Hepatocyte (in vitro differentiated cells): Measurements from ENCODE around the gene CLEC16A. TPM values are rescaled to one million over a fixed set of nuclear protein-coding genes. Genes with fewer than 3 reads are reported as not detected.

ENCODE experiments used
- DNase-seq: peaks from one replicate; pipeline ENCODE4 v3.0.0-alpha.2; 2016; ENCODE audit warnings: low spot score
- H2AFZ ChIP-seq: fragments of 200-600 bp; sonication (generic); 2 replicates; pipeline ENCODE4 v1.6.0; 2016; ENCODE audit warnings: antibody characterized with exemption, mild to moderate bottlenecking
- H3K27ac ChIP-seq: fragments of 200-600 bp; sonication (generic); 2 replicates; pipeline ENCODE4 v1.5.1; 2016; ENCODE audit warnings: mild to moderate bottlenecking
- H3K27me3 ChIP-seq: fragments of 200-600 bp; sonication (generic); 2 replicates; pipeline ENCODE4 v1.6.1; 2016
- H3K36me3 ChIP-seq: fragments of 200-600 bp; sonication (generic); replicated peaks from 2 replicates; pipeline ENCODE4 v1.5.1; 2016; ENCODE audit warnings: low read depth; ENCODE audit not compliant: insufficient read depth
- H3K4me1 ChIP-seq: fragments of 200-600 bp; sonication (generic); 2 replicates; pipeline ENCODE4 v1.5.1; 2016; ENCODE audit warnings: mild to moderate bottlenecking, moderate library complexity; ENCODE audit not compliant: insufficient read depth
- H3K4me2 ChIP-seq: fragments of 200-600 bp; sonication (generic); 2 replicates; pipeline ENCODE4 v1.6.0; 2016
- H3K4me3 ChIP-seq: fragments of 200-600 bp; sonication (generic); 2 replicates; pipeline ENCODE4 v1.5.1; 2016; ENCODE audit warnings: mild to moderate bottlenecking
- H3K79me2 ChIP-seq: fragments of 200-600 bp; sonication (generic); 2 replicates; pipeline ENCODE4 v1.6.0; 2017; ENCODE audit warnings: mild to moderate bottlenecking
- H3K9me2 ChIP-seq: fragments of 200-600 bp; sonication (generic); replicated peaks from 2 replicates; pipeline ENCODE4 v1.6.0; 2017; ENCODE audit warnings: mild to moderate bottlenecking; ENCODE audit not compliant: insufficient read depth
- H3K9me3 ChIP-seq: fragments of 200-600 bp; sonication (generic); 2 replicates; pipeline ENCODE4 v1.5.1; 2016; ENCODE audit warnings: low read depth, mild to moderate bottlenecking
- H4K20me1 ChIP-seq: fragments of 200-600 bp; sonication (generic); 2 replicates; pipeline ENCODE4 v1.6.0; 2016; ENCODE audit warnings: mild to moderate bottlenecking; ENCODE audit not compliant: insufficient read depth, poor library complexity, severe bottlenecking
- EZH2 ChIP-seq: fragments of 200-600 bp; sonication (generic); IDR thresholded peaks from 2 replicates; pipeline ENCODE4 v1.6.1; 2016; ENCODE audit warnings: antibody characterized with exemption, mild to moderate bottlenecking, borderline replicate concordance
- EZH2phosphoT487 ChIP-seq: fragments of 200-600 bp; sonication (generic); IDR thresholded peaks from one replicate; pipeline ENCODE4 v1.6.1; 2018; ENCODE audit warnings: antibody characterized with exemption, mild to moderate bottlenecking, low read depth, moderate library complexity; ENCODE audit not compliant: unreplicated experiment, severe bottlenecking
- WGBS: methylation state at CpG from one replicate; pipeline ENCODE4 v1.1.6; 2016; ENCODE audit warnings: low lambda C conversion rate; ENCODE audit errors: missing lambda C conversion rate; 5-methylcytosine and 5-hydroxymethylcytosine counted together
- polyA plus RNA-seq: library from polyadenylated mRNA; unstranded; fragments of >200 nt; fragmentation: Nextera tagmentation; extraction: Ambion mirVana; gene quantifications from 2 replicates; pipeline ENCODE4 v1.2.1, GENCODE V29; 2016
- total RNA-seq: library from RNA; depleted of rRNA; stranded (reverse); fragments of >200 nt; gene quantifications from 2 replicates; pipeline ENCODE4 v1.2.3, GENCODE V29; 2014
- TF ChIP-seq, protein P1 (sequence below): fragments of 200-600 bp; sonication (generic); IDR thresholded peaks from 2 replicates; pipeline ENCODE4 v1.5.1; 2016; ENCODE audit warnings: antibody characterized with exemption, mild to moderate bottlenecking; ENCODE audit not compliant: poor library complexity

Gene CLEC16A
- total and polyA plus RNA-seq, 2 experiments from 2014 or later, result 22.3 to 22.6 TPM

DNA sequence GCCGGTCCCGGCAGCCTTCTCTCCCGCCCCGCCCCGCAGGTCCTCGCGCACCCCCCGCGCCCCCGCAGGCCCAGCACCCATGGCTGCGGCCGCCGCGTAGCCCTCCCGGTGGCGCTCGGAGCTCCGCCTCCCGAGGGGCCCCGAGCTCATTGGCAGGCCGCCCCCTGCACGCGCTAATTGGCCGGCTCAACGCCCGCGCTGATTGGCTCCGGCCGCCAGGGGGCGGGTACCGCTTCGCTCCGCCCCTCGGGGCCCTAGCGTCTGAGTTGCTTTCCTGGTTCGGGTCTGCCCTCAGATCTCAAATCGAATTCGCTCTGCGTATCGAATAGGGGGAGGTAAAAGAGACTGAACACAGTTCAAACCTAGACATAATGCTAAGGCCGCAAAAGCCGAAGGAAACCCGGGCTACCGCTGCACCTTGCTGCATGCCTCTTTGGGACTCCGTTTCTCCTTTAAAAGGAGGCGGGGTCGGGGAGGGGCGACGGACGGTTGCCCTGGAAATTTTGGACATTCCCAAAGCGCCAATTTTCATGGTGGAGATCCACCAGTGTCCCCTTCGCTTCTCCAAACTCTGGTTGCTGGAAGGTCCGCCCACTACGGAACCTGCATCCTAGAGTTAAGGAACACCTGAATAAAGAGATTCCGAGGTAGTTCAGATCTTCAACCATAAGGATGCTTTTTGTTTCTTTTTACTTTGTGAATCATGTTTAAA lies 1.9 kb upstream of the CLEC16A start, which contains the start of gene DEXI:
Gene DEXI (minus strand): TSS at position 117 of the 712 bp plus-strand sequence. CDS start 463 bp downstream, outside the sequence.
- Histone ChIP-seq H4K20me1 (peaks cover 43% of the 10 kb centered on the region), H3K9me2 (no peaks in the 10 kb centered on the region), H3K27ac (peak within 1 kb of the TSS; percentile 83), H3K4me3 (peak within 1 kb of the TSS; percentile 88), H3K27me3 (no peaks in the 10 kb centered on the region), H3K79me2 (peaks cover 76% of the 10 kb centered on the region), H3K4me1 (peaks cover 52% of the 10 kb centered on the region), H3K4me2 (peak within 1 kb of the TSS; percentile 89), H2AFZ (peak within 1 kb of the TSS; percentile 76), H3K9me3 (no peaks in the 10 kb centered on the region), H3K36me3 (no peaks in the 10 kb centered on the region)
- 11% methylated on average over 33 of the region's 55 CpGs for WGBS
- TF ChIP-seq EZH2 (no peak), EZH2phosphoT487 (no peak)
- TF ChIP-seq, protein P1, sequence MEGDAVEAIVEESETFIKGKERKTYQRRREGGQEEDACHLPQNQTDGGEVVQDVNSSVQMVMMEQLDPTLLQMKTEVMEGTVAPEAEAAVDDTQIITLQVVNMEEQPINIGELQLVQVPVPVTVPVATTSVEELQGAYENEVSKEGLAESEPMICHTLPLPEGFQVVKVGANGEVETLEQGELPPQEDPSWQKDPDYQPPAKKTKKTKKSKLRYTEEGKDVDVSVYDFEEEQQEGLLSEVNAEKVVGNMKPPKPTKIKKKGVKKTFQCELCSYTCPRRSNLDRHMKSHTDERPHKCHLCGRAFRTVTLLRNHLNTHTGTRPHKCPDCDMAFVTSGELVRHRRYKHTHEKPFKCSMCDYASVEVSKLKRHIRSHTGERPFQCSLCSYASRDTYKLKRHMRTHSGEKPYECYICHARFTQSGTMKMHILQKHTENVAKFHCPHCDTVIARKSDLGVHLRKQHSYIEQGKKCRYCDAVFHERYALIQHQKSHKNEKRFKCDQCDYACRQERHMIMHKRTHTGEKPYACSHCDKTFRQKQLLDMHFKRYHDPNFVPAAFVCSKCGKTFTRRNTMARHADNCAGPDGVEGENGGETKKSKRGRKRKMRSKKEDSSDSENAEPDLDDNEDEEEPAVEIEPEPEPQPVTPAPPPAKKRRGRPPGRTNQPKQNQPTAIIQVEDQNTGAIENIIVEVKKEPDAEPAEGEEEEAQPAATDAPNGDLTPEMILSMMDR, result no peak
- peak; percentile 96 for DNase-seq

- no peaks in the 10 kb centered on the region for H3K36me3 ChIP-seq
- no peak overlapping the region for H3K4me3 ChIP-seq
- H3K79me2 ChIP-seq, result peaks cover 72% of the 10 kb centered on the region
- WGBS, result 90% methylated on average over 7 of the region's 7 CpGs
- H3K27ac ChIP-seq, result no peak overlapping the region
- peak overlapping the region; percentile 89 for H3K4me2 ChIP-seq
- H3K27me3 ChIP-seq, result no peaks in the 10 kb centered on the region
- DNase-seq, result no peak
- H3K9me3 ChIP-seq, result no peaks in the 10 kb centered on the region
- peaks cover 52% of the 10 kb centered on the region for H3K4me1 ChIP-seq
- H4K20me1 ChIP-seq, result peaks cover 38% of the 10 kb centered on the region
- TF ChIP-seq, protein P1, result no peak
- no peak for TF ChIP-seq EZH2phosphoT487
- no peak for TF ChIP-seq EZH2
- no peaks in the 10 kb centered on the region for H3K9me2 ChIP-seq
- H2AFZ ChIP-seq, result peak overlapping the region; percentile 76
Measured at GRCh38 chr16:10943064-10943353, 1.4 kb upstream of the CLEC16A start.

DNA sequence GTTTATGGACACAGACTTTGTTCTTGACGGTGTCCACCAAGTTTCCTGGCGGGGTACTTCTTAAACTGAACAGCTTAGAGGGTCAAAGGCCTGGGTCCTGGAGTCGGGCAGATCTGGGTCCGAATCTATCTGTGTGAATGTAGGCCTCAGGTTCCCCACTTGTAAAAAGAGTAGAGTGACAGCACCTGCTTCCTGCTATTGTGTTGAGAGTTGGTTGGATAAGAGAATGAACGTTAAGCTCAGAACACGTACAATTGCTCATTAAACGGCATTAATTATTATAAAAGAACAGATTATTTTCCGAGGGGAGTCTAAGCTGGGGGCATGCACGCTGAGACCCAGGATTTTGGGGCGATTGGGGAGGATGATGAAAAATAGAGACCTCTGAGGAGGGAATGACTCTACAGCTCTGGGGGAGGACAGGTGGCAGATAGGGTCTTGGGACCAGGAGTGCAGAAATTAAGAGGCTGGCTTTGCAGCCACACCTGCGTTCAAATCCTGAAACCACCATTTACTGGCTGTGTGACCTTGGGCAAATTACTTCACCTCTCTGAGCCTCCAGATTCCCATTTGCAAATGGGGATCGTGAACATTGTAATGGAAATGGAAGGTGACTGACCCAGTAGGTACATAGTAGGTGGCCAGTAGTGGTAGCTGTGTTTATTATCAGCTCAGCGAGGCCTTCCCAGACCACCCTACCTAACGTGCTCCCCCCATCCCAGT lies 862 bp downstream of the CLEC16A start:
- Histone ChIP-seq H3K9me3 (no peaks in the 10 kb centered on the region), H3K4me2 (peak overlapping the region; percentile 95), H2AFZ (peak overlapping the region; percentile 78), H3K4me1 (peaks cover 30% of the 10 kb centered on the region), H4K20me1 (peaks cover 16% of the 10 kb centered on the region), H3K9me2 (no peaks in the 10 kb centered on the region), H3K36me3 (no peaks in the 10 kb centered on the region), H3K27me3 (no peaks in the 10 kb centered on the region), H3K4me3 (peak overlapping the region; percentile 89), H3K79me2 (peaks cover 72% of the 10 kb centered on the region), H3K27ac (peak overlapping the region; percentile 67)
- WGBS, result 53% methylated on average over 14 of the region's 14 CpGs
- no peak for DNase-seq
- TF ChIP-seq, protein P1, result no peak
- no peak for TF ChIP-seq EZH2
- no peak for TF ChIP-seq EZH2phosphoT487
